SK-N-DZ (cell line): Measurements from ENCODE around the gene ADGRD1.

Source experiments
- DNase-seq: peaks from one replicate; pipeline ENCODE4 v3.0.0-alpha.2; 2015; ENCODE audit warnings: low spot score

Gene ADGRD1

DNA sequence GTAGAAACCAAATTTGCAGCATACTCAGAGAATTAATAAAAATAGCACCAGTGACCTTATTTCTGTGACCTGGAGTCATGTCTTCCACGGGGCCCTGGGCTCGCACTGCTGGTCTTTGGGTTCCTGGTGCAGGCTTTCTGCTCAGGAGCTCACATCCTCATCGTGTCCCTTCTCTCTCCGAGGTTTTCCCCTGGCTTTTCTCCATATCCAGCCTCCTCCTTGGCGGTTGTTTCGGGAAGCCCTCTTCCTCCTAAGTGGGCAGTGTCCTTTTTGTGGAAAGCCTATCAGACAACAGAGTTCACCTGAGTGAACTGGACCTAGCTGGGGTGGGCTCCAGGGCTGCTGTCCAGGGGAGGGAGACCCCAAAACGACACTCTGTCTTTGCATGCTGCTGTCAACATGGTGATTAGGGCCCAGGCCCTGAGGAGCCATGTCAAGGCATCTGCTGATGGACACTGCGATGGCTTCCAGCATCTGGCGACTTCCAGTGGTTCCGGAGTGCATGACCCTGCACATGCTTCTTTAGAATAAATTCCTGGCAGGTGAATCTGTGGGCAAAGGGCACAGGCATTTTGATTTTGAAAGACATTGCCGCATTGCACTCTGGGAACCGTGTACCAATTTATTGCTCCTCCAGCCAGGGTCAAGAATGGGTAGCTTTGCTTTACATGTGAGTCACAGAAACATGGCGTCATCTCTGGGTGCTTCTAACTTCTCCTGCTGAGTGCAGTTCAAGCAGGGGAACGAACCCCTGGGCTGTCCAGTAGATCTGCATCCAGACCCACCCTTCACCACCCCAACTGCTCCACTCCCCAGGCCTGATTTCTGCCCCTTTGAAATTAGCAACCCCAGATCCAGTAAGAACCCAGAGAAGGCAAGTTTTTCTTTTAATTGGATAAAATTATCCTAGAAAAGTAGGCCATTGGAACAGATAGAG is 136.8 kb downstream of the ADGRD1 start:
- no peak for DNase-seq

DNA sequence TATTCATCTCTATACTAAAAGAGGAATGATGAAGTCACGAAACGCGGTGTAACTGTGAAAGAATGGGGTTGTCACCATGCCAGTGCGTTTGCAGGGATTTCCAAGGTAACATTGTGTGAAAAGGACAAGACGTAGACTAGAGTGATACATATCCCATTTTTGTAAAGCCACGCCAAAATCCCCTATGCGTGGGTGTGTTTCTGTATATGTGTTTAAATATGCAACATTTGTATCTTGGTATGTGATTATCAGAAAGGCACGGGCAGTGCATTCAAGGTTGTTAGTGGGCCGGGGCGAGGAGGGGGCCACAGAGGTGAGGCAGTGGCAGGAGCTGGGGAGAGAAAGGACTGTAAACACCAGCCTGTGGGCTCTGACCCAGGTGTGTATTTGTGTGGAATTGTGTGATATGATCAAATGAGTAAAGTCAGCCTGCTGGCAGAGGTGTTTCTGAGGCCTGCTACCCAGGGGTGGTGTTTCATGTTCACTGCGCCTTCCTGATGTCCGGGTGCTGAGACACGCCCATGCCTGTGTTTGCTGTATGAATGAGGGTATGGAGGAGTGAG is 137.8 kb downstream of the ADGRD1 start:
- DNase-seq, result no peak

DNA sequence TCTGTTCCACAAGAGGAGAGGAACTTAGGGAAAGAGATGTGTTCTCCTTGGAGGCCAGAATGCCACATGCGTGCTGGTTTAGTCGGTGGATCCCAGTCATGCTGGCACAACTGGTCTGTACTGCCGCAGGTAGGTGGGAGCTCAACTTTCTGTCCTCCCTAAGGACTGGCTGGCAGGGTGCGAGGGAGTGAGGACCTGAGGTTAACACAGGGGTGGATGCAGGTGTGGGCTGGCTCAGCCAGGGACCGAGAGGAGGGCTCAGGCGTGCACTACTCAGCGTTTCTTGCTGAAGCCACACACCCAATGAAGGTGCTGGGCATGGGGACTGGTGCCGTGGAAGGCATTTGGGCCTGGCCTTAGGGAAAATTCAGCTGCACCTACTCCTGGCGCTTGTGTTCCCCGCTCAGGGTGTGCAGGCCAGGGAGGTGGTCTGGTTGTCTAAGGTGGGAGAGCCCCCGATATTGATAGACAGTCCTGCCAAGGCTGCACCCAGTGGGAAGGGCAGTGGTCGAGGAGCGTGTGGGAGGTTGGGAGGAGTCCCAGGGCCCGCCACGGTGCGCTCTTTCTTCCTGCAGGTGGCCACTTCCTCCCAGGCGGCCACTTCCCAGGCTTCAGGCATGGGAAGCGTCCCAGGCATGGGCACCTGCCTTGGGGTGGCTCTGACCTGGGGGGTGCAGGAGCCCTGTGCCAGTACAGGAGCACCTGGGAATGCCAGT is 138.4 kb downstream of the ADGRD1 start:
- DNase-seq, result no peak

DNA sequence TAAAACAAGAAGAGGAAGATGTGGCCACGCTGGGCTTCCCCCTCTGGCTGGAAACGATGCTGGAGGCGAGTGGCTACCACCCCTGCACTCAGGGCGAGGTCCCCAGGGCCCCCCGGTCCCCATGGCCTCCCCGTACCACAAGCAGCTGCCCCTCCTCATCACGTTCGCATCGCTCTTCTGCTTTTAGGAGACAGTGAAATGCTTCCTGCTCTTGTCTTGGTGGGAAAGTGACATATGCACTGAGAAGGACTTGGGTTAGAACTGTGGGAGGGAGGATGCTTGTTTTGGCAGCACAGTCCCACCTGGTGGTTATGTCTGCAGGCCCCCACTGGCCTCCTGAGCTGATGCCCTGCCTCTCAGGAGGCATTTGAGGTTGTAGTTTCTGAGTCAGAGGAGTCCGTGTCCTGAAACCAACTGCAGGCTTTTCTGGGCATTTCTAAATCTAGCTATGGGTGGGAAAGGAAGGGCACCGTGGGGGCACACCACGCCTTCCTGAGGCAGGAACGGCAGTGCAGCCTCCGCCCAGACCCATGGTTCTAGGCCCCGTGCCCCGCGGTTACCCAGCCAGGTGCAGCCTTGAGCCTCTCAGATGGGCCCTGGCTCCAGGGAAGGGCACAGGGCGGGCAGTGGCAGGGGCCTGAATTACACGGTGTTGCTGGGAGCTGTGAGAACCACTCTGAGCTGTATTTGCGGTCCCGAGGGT is 139.3 kb downstream of the ADGRD1 start:
- no peak for DNase-seq

DNA sequence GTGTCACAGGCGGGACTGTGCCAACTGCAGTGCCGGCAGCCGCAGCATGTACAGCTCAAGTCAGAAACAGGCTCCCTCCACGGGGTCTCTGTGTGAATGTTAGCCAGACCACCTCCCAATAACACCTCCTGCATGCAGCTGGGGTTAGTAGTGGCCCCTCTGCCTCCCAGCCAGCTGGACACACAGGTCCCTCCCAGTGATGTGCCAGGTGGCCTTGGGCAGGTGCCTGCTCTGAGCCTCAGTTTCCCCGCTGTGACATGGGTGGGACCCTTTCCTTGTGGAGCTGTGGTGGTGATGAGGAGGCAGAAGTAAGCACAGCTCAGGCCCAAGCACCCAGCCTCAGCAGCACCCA is 139.9 kb downstream of the ADGRD1 start:
- no peak for DNase-seq

DNA sequence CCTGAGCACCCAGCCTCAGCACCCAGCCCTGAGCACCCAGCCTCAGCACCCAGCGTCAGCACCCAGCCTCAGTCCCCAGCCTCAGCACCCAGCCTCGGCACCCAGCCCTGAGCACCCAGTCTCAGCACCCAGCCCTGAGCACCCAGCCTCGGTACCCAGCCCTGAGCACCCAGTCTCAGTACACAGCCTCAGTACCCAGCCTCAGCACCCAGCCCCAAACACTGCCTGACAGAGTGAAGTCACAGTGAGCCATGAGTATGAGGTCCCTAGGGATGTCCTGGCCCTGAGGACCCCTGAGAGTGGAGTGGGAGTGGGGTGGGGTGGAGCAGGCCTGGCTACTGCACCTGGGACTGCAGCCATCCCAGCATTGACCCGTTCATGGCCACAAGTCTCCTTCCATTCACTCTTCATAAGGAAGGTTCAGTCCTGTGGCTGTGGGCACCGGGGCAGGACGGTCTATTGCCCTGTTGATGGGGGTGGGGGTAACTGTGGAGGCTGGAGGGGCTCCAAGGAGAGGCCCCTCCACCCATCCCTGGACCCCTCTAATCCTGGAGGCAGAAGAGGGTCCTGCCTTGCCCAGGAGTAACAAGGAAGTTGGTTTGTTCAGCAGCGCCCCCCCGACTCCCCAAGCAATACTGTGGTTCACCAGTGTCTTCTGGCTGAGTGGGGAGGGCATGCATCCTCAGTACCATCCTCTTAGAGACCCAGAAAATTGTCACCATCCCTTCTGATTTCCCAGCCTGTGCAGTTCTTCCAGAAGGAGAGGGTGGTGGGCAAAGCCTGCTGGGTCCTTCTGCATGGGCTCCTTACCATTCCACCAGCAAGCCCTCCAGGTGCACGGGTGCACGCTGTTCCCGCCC is 140.5 kb downstream of the ADGRD1 start:
- no peak for DNase-seq

DNA sequence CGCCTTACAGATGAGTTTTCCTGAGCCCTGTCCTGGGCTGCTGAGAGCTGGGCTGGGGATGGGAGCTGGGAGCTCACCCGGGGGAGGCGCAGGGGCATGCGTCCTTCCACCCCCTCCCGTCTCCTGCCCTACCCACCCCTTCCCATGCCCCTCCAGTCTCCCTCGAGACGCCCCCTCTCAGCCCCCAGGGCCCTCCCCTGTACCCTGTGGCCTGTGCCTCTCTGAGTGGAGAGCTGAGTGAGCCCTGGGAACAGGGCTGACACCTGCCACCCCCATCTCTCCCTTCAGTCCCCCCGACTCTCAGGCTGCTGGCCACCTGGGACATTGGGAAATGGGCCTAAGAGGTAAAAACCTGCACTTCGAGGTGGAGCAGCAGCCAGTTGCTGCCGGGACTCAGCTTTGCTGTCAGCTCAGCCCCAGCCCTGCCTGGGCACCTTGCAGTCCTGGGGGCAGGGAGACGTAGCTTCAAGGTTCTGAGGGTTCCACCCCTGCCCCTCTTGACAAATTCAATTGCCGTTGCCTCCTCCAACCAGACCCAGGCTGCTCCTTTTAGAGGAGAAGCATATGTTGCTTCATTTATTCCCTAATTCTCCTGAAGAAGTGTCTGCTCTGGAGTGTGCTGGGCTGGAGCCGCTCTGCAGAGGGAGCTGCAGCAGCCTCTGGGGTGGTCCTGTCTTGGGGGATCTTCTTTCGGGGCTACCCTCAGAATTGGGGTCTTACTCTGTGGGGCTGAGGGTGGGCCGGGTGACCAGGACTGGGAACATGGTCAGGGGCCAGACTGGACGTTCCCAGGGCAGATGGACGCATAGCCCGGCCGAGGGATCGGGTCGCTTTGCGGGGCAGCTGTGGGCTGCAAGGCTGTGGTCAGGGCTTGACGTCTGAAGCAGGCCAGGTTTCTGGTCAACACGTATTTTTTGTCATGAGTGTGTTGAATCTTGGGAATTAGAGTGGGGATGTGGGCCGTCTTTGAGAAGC is 141.4 kb downstream of the ADGRD1 start:
- DNase-seq, result no peak

DNA sequence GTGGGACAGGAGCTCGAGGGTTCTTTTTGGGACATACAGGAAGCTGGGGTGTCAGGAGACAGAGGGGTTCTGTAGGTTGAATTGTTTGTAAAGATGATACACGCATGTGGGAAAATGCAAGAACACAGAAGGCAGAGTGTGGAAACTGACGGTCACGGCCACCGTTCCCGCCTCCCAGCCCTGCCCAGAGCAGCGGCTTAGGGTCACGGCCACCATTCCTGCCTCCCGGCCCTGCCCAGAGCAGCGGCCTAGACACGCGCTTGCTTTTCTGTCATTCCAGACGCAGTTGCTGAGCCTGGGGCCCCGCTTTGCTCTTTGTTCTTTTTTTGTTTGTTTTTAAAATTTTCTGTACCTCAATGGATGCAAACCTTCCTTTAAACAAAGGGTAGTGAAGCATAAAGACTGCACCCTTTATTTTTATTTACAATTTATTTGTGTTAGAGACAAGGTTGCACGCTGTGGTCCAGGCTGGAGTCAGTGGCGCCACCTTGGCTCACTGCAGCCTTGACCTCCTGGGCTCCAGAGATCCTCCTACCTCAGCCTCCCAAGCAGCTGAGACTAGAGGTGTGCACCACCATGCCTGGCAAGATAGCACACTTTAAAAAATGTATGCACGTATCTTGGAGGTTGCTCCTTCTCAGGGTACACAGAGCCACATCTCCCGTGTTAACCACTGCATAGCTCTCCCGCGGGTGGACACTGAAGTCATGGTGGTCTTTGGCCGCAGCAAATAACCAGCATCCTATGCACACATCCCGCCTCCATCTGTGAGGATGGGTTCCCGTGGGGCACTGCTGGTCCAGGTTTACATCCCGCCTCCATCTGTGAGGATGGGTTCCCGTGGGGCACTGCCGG is 142.3 kb downstream of the ADGRD1 start:
- no peak for DNase-seq

DNA sequence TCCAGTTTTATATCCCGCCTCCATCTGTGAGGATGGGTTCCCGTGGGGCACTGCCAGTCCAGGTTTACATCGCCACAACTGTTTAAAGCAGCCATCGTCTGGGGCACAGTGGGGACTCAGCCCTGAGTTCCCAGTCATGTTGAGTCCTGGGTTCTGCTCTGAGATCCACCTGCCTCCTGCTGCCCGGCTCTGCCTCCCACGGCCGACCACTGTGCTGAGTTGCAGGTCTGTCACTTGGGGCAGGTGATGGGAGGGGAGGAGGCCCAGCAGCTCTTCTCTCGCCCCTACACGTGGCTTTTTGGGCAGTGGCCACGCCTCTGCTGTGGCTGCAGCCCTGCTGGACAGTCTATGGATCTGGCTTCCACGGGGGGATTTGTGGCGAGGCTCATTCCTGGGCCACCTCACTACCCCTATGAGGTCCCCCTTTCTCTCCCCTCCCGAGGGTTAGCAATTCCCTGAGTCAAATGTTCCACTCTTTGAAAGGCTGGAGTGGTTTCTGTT is 143.0 kb downstream of the ADGRD1 start:
- no peak for DNase-seq

DNA sequence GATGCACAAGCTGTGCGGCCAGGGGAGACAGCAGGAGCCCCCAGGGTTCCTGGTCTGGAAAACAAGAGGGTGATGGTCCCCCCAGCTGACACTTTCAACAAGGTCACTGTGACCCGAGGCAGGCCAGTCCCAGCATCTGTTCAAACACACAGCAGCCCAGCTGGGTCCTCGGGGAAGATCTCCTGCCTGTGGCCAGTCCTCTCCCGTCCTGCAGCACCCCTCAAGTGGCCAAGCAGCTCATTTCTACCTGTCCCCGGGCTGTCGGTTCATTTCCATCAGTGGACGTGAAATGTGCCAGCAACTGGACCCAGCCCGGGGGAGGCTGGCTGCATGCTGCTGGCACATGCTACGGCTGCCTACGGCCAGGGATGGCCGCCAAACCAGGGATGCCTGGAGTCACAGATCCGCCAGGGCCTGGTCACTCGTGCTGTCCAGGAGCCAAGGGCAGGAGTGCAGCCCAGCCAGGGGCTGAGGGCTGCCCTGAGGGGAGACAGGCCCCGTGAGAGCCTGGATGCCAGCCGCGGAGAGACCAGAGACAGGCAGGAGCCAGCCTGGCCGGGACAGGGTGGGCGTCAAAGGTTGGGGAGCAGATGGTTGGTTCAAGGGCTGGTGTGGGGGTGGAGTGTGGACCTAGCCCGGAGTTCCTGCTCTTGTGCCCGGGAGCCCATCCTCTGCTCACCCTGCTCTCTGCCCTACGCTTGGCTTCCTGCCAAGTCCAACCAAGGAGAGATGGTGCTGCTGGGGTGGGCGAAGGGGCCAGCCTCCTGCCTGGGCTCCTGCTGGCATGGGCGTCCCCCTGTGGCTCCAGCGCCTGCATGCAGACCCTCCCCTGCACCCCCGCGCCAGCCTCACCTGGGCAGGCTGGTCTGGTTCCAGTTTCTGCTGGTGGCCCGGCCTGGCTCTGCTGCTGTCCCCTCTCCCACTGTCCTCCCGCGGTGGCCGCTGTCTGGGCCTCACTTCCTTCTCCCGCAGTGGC is 143.8 kb downstream of the ADGRD1 start:
- no peak for DNase-seq

DNA sequence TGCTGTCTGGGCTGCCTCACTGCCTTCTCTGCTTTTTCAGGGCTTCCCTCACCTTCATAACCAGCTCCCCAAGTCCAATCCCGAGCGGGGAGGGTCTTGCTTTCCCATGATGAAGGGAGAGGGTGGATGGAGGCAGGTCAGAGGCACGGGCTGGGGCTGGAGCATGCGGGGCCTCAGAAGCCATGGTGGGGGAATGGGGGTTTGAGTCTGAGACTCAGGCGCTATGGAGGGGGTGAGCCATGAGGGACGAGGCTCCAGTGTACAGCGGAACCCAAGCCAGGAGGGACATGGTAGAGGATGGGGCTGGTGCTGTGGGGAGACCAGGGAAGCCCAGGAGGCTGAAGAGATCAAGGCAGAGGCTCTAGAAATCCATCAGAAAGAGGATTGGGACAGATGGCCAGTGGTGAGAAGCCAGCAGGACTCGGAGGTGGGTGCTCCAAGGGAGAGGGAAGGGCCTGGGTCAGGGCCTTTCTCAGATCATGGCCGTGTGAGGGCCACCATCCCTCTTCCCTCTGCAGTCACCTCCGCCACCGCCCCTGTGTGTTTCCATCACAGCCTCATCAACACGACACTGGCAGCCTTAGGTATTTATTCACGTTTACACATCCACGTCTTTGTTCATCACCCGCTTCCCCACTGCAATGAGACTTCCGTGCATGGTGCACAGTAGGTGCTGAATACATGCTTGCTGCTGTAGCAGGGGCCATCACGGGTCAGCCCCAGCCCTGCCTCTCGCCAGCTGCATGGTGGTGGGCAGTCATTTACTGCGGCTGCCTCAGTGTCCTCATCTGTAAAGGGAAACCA is 144.7 kb downstream of the ADGRD1 start:
- no peak for DNase-seq

DNA sequence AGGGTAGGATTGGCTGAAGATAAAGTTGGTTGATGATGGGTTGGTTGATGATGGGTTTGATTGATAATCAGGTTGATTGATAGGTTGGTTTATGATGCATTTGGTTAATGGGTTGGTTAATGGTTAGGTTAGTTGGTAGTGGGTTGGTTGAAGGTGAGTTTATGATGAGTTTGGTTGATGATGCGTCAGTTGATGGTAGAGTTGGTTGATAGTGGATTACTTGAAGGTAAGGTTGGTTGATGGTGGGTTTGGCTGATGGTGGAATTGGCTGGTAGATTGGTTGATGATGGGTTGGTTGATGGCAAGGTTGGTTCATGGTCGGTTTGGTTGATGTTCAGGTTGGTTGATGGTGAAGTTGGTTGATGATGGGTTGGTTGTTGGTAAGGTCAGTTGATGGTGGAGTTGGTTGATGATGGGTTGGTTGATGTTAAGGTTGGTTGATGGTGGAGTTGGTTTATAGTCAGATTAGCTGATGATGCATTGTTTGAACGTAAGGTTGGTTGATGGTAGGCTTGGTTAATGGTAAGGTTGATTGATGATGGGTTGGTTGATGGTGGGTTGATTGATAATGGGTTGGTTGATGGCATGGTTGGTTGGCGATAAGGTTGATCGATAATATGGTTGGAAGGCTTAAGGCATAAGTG is 146.4 kb downstream of the ADGRD1 start:
- DNase-seq, result no peak

DNA sequence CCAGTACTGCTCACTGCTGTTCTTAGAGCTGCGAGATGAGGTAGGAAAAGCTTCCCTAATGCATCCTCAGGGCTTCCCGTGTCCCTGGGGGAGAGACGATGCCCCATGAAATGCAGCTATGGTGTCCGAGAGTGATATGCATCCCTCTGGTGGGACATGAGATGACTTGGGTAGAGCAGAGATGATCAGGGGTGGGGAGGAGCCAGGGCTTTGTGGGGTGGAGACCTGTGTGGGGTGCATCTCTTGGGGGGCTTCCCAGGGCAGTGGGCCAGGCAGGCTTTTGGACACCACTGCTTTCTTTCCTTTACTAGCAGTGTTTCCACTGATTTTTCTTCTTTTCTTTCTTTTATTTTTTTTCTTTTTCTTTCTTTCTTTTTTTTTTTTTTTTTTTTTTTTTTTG is 147.3 kb downstream of the ADGRD1 start:
- no peak for DNase-seq

DNA sequence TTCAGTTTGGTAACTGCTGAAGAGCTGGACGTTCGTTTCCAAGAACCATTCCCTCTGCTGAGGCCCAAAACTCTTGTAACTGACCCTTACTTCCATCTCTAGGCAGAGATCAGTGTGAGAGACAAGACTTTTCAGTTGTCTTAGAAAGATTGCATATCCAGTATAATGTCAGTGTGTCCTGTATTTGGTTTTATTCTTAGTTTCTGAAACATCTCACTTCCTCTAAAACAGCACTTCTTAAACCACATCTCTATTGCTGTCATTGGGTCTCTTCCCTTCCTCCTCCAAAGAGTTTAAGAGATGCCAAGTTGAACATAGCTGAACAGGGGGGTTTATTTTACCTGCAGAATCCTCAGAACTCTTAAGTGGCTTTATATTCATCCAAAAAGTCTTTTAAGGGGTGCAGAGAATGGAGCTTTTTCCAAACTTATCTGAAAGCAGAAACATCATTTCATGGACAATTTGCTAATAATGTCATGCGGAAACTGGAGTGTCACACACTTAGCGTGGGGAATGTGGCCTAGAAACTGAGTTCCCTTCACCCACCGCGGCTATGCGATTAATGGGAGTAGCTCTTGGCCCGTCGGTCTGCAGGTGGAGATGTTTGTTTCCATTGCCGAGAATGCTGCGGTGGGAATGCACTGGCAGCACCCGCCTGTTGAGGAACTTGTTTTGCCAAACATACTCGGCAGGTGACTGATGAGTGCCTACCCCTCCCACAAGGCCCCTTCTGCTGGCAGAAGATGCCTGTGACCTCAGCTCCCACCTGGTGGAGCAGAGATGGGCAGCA is 148.2 kb downstream of the ADGRD1 start:
- DNase-seq, result no peak

DNA sequence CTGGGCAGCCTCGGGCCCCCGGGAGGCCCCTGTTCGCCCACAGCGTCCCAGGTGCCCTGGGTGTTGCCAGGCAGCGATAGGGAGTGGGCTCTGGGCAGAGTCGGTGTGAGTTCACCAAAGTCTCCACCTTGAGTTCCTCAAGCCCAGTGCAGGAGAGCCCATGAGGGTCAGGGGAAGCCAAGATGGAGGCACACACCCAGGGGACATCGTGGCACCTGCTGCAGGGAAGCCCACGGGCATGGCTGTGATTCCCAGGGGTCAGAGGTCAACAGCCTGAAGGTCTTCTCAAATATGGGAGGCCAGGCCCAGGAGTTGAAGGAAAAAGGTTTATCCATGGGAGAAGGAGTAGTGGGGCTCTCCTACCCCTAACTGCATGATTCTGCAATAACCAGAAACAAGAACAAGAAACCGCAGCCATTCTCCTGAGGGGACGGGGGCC is 148.8 kb downstream of the ADGRD1 start:
- no peak for DNase-seq
